NCI-H2196 (cell line): Measurements from ENCODE around the gene AMPH.

Experiments used
- DNase-seq: peaks from one replicate; lab custom pipeline; 2025; ENCODE audit not compliant: unreplicated experiment; lab: John Stamatoyannopoulos, UW

AMPH gene

GRCh38 chr7:38463277-38464225, 167.6 kb downstream of the AMPH start:
- DNase-seq: no peak

- no peak for DNase-seq
Observed at GRCh38 chr7:38462819-38463218, 168.4 kb downstream of the AMPH start.

GRCh38 chr7:38461887-38462286, 169.3 kb downstream of the AMPH start:
- no peak for DNase-seq

- DNase-seq: no peak
Observed at GRCh38 chr7:38453826-38454225, 177.3 kb downstream of the AMPH start.

- DNase-seq: no peak
Observed at GRCh38 chr7:38453168-38453567, 178.0 kb downstream of the AMPH start.

- DNase-seq: no peak
Observed at GRCh38 chr7:38452681-38453108, 178.5 kb downstream of the AMPH start.

GRCh38 chr7:38451840-38452239, 179.3 kb downstream of the AMPH start:
- DNase-seq: peak; percentile 1

- DNase-seq: no peak
Observed at GRCh38 chr7:38448584-38449234, 182.5 kb downstream of the AMPH start.

GRCh38 chr7:38448054-38448453, 183.1 kb downstream of the AMPH start:
- DNase-seq: no peak

- no peak for DNase-seq
Observed at GRCh38 chr7:38438970-38439369, 192.2 kb downstream of the AMPH start.

- no peak for DNase-seq
Observed at GRCh38 chr7:38432671-38433070, 198.5 kb downstream of the AMPH start.

GRCh38 chr7:38432080-38432479, 199.1 kb downstream of the AMPH start:
- no peak for DNase-seq

GRCh38 chr7:38429057-38429456, 202.1 kb downstream of the AMPH start:
- no peak for DNase-seq

- DNase-seq: no peak
Observed at GRCh38 chr7:38428041-38428440, 203.1 kb downstream of the AMPH start.

GRCh38 chr7:38427279-38427955, 203.8 kb downstream of the AMPH start:
- DNase-seq: no peak

- no peak for DNase-seq
Observed at GRCh38 chr7:38425509-38425908, 205.7 kb downstream of the AMPH start.

GRCh38 chr7:38424750-38425463, 206.3 kb downstream of the AMPH start:
- DNase-seq: no peak

GRCh38 chr7:38413784-38414183, 217.4 kb downstream of the AMPH start:
- DNase-seq: no peak

- no peak for DNase-seq
Observed at GRCh38 chr7:38411404-38411803, 219.8 kb downstream of the AMPH start.

- no peak for DNase-seq
Observed at GRCh38 chr7:38410056-38410455, 221.1 kb downstream of the AMPH start.

- no peak for DNase-seq
Observed at GRCh38 chr7:38409531-38409930, 221.6 kb downstream of the AMPH start.
